CD4-positive, alpha-beta T cell treated with Interleukin-4 for 4 hours (primary cell): ENCODE measurements around the gene SRRM4.

ENCODE experiments used
- DNase-seq: peaks from one replicate; pipeline ENCODE4 v3.0.0-alpha.2; 2020

SRRM4 gene

GRCh38 chr12:119122751-119123150 lies 141.4 kb downstream of the SRRM4 start:
- DNase-seq: no peak

GRCh38 chr12:119128527-119128926 lies 147.2 kb downstream of the SRRM4 start:
- no peak for DNase-seq

- no peak for DNase-seq
These were observed 148.6 kb downstream of the SRRM4 start for GRCh38 chr12:119129827-119130434.

GRCh38 chr12:119130523-119130922 lies 149.2 kb downstream of the SRRM4 start:
- no peak for DNase-seq

GRCh38 chr12:119134284-119135072 lies 153.1 kb downstream of the SRRM4 start:
- DNase-seq: no peak

GRCh38 chr12:119136811-119137410 lies 155.6 kb downstream of the SRRM4 start:
- DNase-seq: no peak

- no peak for DNase-seq
These were observed 158.1 kb downstream of the SRRM4 start for GRCh38 chr12:119139448-119139847.

- no peak for DNase-seq
These were observed 164.0 kb downstream of the SRRM4 start for GRCh38 chr12:119145367-119145766.

- DNase-seq: no peak
These were observed 166.6 kb downstream of the SRRM4 start for GRCh38 chr12:119147847-119148448.

- DNase-seq: no peak
These were observed 167.9 kb downstream of the SRRM4 start for GRCh38 chr12:119149270-119149669.

- no peak for DNase-seq
These were observed 170.2 kb downstream of the SRRM4 start for GRCh38 chr12:119151445-119152026.

GRCh38 chr12:119153477-119154434 lies 172.4 kb downstream of the SRRM4 start:
- no peak for DNase-seq

- no peak for DNase-seq
These were observed 173.1 kb downstream of the SRRM4 start for GRCh38 chr12:119154435-119154818.

- DNase-seq: no peak
These were observed 175.2 kb downstream of the SRRM4 start for GRCh38 chr12:119156401-119157044.

GRCh38 chr12:119157528-119157927 lies 176.2 kb downstream of the SRRM4 start:
- DNase-seq: no peak

- no peak for DNase-seq
These were observed 176.6 kb downstream of the SRRM4 start for GRCh38 chr12:119157978-119158377.

GRCh38 chr12:119158402-119158801 lies 177.1 kb downstream of the SRRM4 start:
- DNase-seq: no peak

- DNase-seq: no peak
These were observed 178.5 kb downstream of the SRRM4 start for GRCh38 chr12:119159844-119160243.

- DNase-seq: no peak
These were observed 186.6 kb downstream of the SRRM4 start for GRCh38 chr12:119167902-119168301.

- DNase-seq: no peak
These were observed 187.4 kb downstream of the SRRM4 start for GRCh38 chr12:119168721-119169120.

- no peak for DNase-seq
These were observed 187.8 kb downstream of the SRRM4 start for GRCh38 chr12:119169150-119169549.

- DNase-seq: no peak
These were observed 189.9 kb downstream of the SRRM4 start for GRCh38 chr12:119171291-119171690.
